GM18907 (cell line): ENCODE measurements around the gene SNAPC5.
A peak's percentile ranks its signal among the peaks of the same experiment; 100 is the strongest.
"Not testable (repeated sequence)": the region's sequence is repeated elsewhere in the genome, so short reads cannot be mapped to it uniquely, and the experiment has no call there.

Source experiments
- ATAC-seq: cut with Tn5 transposase; IDR thresholded peaks from one replicate; pipeline ENCODE4 v1.9.1; 2021; ENCODE audit warnings: mild to moderate bottlenecking, moderate library complexity; ENCODE audit not compliant: unreplicated experiment

The SNAPC5 gene

DNA sequence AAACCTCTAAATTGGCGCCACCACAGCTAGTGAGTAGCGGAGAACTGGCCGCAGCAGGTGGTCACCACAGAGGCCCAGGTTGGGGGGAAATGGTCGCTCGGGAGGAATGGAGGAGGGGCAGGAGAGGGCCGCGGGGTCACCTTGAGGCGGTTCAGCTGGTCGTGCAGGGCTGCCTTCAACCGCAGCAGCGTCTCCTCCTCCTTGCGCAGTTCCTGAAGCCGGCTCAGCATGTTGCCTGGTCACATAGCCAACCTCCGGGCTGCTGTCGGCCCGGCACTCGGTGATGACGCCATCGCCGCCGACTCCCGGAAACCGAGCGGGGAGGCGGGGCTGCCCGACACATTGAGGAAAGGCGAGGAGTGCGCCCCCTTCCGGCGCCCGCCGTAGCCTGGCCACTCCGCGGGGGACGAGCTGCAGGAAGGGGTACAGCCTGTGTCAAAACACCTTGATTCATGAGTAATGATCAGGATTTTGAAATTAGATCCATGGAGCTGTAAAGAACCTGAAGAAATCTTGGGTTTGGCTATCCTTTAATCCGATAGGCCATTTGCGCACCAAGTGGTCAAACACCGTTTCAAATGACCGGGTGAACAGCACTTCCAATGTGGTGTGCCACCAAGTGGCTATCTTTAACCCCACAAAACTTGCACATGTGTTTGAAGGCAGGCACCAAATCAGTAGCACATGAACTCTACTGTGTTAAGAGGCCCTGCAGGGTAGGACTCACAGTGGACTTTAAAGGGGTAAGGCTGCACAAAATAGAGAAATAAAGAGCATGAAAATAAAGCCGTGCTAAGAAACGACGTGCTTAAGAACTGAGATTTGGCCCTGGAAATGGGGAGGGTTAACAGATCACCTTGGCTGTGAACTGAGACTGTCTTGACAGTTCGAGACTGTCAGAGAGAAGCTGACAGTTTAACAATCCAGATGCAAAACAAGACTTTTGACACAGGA, at the start of gene SNAPC5:
Gene SNAPC5 (minus strand): TSS at position 261 of the 954 bp plus-strand sequence. CDS start 31 bp downstream, at position 230.
- peak; percentile 85 for ATAC-seq

DNA sequence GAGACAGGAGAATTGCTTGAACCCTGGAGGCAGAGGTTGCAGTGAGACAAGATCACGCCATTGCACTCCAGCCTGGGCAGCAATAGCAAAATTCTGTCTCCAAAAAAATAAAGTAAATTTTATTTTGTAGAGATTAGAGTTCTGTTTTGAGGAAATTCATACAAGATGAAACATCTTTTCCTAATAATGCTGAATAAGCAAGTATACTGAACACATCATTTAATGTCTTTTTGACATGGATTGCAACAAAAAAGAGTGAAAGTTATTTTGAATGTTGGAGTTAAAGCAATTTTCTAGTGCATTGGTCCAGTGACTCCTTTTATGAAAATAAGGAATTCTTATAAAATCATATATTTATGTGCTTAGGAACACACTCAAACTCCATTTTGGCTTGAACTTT, 47.7 kb upstream of the SNAPC5 start:
- no peak for ATAC-seq

DNA sequence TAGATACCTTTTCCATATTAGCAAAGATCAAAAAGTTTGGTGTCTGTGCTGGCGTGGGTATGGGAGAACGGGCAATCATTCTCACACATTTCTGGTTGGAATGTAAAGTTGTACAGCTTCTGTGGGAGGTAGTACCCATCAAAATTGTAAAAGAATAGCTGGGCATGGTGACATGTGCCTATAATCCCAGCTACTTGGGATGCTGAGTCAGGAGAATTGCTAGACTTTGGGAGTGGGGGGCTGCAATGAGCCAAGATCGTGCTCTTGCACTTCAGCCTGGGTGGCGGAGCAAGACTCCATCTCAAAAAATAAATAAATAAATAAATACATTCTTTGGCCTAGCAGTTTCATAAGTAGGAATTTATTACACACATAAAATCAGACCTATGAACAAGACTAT, 45.3 kb upstream of the SNAPC5 start:
- ATAC-seq, result no peak

GRCh38 chr15:66535056-66535455, 37.5 kb upstream of the SNAPC5 start:
- no peak for ATAC-seq

GRCh38 chr15:66524838-66525237, 27.3 kb upstream of the SNAPC5 start:
- ATAC-seq, result no peak

GRCh38 chr15:66523926-66524325, 26.4 kb upstream of the SNAPC5 start:
- no peak for ATAC-seq

DNA sequence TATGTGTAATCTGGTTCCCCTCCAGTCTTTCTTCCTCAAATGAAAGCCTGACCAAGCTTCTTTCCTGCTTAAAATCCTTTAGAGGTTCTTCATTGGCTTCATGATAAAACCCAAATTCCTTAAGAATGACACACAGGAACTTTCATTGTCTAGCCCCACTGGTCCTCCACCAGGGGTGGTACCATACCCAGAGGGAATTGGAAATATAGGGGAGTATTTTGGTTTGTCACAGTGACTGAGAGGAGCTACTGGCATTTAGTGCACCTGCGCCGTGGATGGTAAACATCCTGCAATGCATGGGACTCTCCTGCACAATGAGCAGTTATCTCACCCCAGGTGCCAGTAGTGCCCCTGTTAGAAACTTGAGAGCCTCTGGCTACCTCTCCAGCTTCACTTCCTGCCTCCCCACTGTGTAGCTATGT, 18.4 kb upstream of the SNAPC5 start:
- no peak for ATAC-seq

DNA sequence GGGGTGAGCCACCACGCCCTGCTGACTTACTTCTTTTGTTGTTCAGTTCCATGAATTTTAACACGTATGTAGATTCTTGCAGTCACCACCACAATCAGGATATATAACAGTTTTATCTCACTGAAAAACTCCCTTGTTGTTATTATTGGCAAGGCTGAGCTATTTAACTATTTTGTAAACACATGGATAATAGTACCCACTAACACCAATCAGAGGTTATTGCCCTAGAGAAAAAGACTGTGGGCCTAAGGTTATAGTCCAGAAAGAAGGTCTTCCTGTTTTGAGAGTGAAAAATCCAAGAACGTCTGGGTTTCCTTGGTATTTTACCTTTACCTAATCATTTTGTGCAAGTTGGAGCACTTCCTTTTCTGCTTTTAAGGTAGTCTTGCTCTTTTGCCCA, 17.0 kb upstream of the SNAPC5 start:
- ATAC-seq, result no peak

GRCh38 chr15:66508293-66508883, 10.8 kb upstream of the SNAPC5 start:
- ATAC-seq, result no peak

- no peak for ATAC-seq
These were observed 8.3 kb upstream of the SNAPC5 start for GRCh38 chr15:66505818-66506217.

DNA sequence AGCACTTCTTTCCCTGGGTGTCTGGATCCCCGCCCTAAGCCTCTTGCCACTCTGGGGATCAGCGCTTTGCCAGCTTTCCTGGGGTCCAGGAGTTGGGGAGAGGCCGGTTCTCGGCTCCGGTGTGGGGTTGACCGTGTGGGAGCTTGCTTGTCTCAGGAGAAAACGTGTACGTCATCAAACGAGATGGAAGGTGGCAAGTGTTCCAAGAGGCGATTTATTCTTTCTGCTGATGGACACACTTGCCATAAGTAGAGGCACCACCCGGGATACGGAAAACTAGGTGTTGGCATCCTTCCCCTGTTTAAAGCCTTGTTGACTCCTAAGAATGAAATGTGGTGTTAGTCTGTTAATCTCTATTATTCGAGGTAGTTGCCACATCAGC, 7.9 kb upstream of the SNAPC5 start:
- no peak for ATAC-seq

- peak; percentile 81 for ATAC-seq
These were observed 7.2 kb upstream of the SNAPC5 start, which contains the start of the genes RPL4 and ZWILCH for GRCh38 chr15:66504563-66505429. TSS of gene RPL4 (minus strand) at chr15:66504855. CDS start at chr15:66504790, 65 bp downstream. TSS of gene ZWILCH (plus strand) at chr15:66505326. CDS start at chr15:66505339, 13 bp downstream.

- no peak for ATAC-seq
These were observed 6.4 kb upstream of the SNAPC5 start for GRCh38 chr15:66503780-66504562.

DNA sequence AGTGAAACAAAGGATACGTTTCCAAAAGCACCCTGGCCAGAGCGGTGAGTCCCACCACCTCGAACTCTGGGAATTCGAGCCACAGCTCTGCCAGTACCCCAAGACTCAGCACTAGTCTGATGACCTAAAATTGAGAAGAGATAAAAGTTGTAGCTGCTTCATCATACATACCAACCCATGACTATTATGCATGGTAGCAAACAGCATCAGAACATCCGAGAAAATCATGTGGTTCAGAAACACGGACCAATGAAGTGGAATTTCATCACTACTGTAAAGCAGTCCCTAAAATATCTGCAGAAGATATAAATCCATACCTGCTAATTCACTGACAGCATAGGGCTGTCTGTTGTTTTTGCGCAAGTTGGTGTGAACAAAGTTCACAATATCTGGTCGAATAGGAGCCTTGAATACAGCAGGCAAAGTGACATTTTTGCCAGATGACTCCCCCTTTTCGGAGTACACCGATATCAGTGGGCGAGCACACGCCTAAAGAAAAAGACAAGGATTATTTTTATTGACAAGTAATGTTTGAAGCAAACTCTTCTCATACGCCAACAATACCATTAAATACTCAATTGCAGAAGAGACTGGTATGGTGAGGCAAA, 5.6 kb upstream of the SNAPC5 start:
- not testable (repeated sequence) for ATAC-seq

GRCh38 chr15:66502491-66502890, 4.9 kb upstream of the SNAPC5 start:
- no peak for ATAC-seq

- ATAC-seq, result not testable (repeated sequence)
These were observed 2.8 kb upstream of the SNAPC5 start for GRCh38 chr15:66500346-66500745.

DNA sequence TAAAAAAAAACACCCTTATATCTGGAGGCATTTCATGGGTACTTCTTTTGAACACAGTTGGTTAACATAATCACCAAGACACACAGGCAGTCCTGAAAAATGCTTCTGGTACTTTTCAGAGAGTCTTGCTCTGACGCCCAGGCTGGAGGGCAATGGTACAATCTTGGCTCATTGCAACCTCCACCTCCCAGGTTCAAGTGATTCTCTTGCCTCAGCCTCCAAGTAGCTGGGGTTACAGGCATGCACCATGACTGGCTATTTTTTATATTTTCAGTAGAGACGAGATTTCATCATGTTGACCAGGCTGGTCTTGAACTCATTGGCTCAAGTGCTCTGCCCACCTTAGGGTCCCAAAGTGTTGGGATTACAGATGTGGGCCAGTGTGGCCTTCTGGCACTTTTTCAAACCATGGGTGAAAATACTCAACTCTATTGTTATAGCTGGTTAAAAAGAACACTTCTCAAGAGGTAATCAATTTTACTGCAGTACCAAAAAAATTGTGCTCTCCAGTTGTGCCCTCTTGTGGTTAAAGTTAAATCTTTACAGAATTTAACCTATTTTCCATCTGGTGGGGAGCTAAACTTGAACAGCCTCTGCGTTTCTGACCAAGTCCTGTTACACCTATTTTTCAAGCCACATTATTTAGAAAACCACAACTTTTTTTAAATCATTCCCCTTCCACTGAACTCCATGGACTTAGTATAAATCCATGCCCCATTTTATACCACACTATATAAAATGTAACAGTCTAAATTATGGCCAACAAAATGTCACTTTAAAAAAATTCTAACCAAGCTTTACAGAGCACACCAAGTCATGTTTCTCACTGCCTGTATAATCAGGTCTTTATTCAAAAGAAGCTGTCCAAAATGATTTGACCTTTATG, 1.2 kb upstream of the SNAPC5 start:
- no peak for ATAC-seq

GRCh38 chr15:66496951-66497501, 536 bp downstream of the SNAPC5 start:
- peak; percentile 27 for ATAC-seq
